ENCODE results near the gene STRN3.
"Not testable (repeated sequence)": the region's sequence is repeated elsewhere in the genome, so short reads cannot be mapped to it uniquely, and the experiment has no call there.

Gene STRN3

DNA sequence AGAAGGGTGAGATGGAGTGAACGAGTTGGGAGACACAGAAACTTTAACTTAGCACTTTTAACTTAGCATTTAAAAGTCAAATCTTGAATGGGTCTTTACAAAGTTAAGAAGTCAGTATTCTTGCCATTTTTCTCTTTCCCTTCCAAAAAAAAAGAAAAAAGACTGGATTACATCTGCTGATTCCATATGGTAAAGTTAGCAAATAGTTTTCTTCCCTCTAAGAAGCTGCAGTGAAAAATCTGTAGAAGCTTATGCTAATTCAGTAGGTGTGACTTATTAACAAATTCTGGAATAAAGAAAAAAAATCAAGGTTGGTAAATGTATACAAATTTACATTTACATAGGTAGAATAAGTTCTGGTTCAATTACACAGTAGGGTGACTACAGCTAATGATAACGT, 100.9 kb downstream of the STRN3 start:
- in situ Hi-C loops (cut with HindIII; ENCODE audit: low sequenced_read_pairs), result no loop called here

- in situ Hi-C loops (cut with HindIII; ENCODE audit: low sequenced_read_pairs), result no loop called here
Observed at GRCh38 chr14:30921788-30922187, 104.4 kb downstream of the STRN3 start.

- in situ Hi-C loops (cut with HindIII; ENCODE audit: low sequenced_read_pairs), result no loop called here
Observed at GRCh38 chr14:30921305-30921704, 104.9 kb downstream of the STRN3 start.

DNA sequence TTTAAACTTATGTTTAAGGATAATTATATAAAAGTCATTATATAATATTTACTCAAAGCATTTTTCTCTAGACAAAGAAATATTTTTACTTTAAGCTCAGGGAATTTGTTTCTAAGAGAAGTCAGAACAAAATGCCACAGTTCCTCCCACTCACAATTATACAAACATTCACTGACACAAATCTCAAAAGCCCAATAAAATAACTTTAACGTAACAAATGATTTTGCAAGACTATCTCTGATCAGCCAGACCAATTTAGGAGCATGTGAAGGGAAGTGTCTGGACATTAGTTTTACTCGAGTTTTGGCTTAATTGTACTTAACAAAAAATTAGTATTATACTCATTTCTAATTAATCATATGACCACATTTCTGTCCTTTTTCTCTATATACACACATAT, 110.6 kb downstream of the STRN3 start:
- in situ Hi-C loops (cut with HindIII; ENCODE audit: low sequenced_read_pairs), result no loop called here

DNA sequence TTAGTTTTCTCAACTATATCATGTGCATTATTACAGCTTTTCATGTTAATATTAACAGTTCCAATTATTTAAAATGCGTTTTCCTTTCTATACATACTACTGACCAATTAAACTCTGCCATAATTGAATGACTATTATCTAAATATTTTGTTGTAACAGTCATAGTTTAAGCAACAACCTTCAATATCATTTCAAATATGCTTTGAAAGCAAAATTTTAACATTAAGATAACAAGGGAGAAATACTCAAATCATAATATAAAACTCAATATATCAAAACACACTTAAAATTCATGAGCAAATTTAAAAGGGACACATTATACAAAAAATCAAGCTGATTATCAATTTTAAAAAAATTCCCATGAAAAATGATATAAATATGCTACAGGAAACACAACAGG, 111.4 kb downstream of the STRN3 start:
- in situ Hi-C loops (cut with HindIII; ENCODE audit: low sequenced_read_pairs), result no loop called here

GRCh38 chr14:30908826-30909225, 117.4 kb downstream of the STRN3 start:
- in situ Hi-C loops (cut with HindIII; ENCODE audit: low sequenced_read_pairs), result no loop called here

DNA sequence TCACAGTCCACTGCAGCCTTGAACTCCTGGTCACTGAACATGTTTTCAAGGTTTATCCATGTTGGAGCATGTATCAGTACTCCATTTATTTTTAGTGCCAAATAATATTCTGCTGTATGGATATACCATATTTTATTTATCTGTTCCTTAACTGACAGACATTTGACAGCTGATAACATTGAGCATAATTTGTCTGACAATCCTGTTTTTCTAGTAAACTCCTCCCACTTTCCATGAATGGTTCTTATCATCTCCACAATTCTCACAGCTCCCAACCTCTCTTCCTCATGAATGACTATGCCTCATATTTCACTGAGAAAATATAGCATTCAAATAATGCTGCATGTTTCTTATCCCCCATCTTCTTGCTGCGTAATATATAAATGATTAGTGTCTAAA, 118.5 kb downstream of the STRN3 start:
- in situ Hi-C loops (cut with HindIII; ENCODE audit: low sequenced_read_pairs), result no loop called here

GRCh38 chr14:30906752-30907658, 119.2 kb downstream of the STRN3 start:
- in situ Hi-C loops (cut with HindIII; ENCODE audit: low sequenced_read_pairs), result no loop called here

- in situ Hi-C loops (cut with HindIII; ENCODE audit: low sequenced_read_pairs), result no loop called here
Observed at GRCh38 chr14:30903285-30904124, 122.7 kb downstream of the STRN3 start.

GRCh38 chr14:30897121-30897520, 129.1 kb downstream of the STRN3 start:
- in situ Hi-C loops (cut with HindIII; ENCODE audit: low sequenced_read_pairs), result not testable (repeated sequence)

DNA sequence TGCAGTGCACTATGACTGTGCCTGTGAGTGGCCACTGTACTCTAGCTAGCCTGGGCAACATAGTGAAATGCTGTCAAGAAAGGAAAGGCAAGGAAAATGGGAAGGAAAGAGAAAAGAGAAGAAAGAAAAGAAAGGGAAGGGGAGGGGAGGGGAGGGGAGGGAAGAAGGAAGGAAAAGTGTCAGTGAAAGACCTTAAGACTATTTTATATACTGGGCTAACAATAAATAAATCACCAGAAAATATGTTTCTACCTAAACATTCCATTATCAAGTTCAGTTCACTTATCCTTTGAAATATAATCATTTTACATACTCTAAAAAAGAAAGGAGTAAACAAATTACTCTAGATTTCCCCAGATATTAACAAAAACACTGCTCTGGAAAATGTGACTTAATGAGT, 129.7 kb downstream of the STRN3 start:
- in situ Hi-C loops (cut with HindIII; ENCODE audit: low sequenced_read_pairs), result no loop called here

DNA sequence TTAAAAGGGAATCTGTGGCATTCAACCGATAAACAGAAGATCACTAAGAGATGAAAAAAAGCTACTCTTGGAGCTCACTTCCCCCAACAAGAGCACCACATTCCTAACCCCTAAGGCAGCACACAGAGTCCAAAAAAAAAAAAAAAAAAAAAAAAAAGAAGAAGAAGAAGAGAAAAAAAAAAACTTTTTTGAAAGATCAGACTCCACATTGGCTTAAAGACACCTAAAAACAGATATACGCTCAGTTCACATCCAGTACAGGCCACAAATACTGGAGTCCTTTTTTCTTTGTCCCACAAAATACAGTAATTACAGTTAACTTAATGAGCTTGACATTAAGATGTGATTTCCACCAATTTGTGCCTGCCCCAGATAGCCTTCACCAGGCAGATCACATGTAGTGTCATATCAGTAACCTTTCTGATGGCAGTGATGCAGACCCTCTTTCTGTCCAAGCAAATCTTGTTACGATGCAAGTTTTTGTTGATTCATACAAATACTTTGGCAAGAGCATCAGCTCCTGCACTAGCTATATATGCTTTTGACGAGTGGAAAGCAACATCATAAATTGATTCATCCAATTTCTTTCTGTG, 131.2 kb downstream of the STRN3 start:
- in situ Hi-C loops (cut with HindIII; ENCODE audit: low sequenced_read_pairs), result no loop called here

DNA sequence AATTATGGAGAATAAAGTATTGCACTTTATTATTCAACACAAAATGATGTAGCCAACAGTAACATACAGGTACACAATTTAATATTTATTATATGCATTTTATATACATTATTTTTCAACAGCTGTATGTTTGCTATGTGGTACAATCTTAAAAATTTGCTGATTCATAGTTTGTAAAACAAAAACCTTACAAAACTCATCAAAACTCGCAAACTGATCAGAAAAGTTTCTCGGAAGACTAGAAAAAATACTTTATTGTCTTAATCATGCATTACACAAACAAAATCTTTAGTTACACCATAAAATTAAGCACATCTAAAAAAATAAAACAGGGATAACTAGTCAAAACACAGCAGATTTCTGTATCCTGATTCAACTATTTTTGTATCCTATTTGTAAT, 132.4 kb downstream of the STRN3 start:
- in situ Hi-C loops (cut with HindIII; ENCODE audit: low sequenced_read_pairs), result no loop called here

DNA sequence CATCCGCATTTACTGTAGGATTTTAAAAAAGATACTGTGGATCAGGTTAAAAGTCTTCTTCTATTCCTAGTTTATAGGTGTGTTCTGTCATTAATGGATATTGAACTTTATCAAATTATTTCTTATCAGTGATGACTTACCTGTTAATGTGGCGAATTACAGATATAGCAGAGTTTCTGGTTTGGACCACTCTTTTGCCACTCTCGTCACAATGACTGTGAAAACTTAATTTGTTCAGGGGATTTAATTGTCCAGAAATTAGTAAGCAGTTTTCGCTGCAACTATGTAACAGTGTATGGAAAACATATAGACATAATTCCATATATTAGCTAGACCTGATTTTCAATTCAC, 137.0 kb downstream of the STRN3 start:
- in situ Hi-C loops (cut with HindIII; ENCODE audit: low sequenced_read_pairs), result no loop called here

DNA sequence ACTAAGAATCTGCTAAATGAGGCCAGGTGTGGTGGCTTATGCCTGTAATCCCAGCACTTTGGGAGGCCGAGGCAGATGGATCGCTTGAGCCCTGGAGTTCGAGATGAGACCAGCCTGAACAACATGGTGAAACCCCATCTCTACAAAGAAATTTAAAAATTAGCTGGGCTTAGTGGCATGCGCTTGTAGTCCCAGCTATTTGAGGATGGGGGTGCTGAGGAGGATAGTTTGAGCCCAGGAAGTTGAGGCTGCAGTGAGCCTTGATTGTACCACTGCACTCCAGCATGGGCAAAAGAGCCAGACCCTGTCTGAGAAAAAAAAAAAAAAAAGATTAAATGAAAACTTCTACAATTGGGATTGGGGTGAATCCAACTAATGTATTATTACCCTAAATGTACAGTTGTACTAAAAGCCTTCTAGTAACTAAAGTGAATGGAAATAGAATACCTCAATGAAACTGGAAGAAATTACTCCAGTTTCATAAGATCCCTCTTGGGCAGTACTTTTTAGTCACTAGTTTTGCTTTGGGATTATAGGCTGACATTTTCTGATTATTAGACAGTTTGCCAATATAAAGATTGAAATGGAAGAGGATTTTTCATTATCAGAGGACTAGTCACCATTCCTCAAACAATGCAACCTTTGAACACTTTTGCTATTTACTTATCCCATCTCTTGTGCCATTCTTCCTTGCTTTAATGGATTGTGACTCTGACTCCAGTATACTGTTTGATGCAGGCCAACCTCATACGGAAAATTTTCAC, 137.5 kb downstream of the STRN3 start:
- in situ Hi-C loops (cut with HindIII; ENCODE audit: low sequenced_read_pairs), result no loop called here

DNA sequence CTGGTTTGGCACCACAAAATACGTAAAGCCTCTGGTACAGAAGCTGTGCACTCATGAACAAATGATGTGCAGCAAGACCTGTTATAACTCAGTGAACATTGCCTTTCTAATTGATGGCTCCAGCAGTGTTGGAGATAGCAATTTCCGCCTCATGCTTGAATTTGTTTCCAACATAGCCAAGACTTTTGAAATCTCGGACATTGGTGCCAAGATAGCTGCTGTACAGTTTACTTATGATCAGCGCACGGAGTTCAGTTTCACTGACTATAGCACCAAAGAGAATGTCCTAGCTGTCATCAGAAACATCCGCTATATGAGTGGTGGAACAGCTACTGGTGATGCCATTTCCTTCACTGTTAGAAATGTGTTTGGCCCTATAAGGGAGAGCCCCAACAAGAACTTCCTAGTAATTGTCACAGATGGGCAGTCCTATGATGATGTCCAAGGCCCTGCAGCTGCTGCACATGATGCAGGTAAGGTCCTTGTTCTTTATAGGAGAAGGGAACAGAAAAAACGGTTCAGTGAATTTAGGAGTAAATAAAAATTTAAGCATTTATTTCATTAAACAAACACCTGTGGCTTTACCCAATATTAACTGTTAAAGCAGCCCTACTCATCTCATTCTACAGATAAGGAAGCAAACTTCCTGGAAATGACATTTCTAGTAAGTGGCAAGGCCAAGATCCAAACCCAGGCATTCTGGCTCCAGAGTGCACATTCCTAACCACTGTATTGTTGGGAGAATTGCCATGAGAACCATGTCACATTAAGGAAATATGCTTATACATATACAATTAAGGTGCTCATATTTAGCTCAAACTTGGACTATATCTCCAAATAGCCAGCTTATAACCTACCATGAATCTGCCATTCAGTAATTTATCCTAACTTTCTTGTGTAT, 140.1 kb downstream of the STRN3 start:
- in situ Hi-C loops (cut with HindIII; ENCODE audit: low sequenced_read_pairs), result no loop called here

GRCh38 chr14:30884901-30885300, 141.3 kb downstream of the STRN3 start:
- in situ Hi-C loops (cut with HindIII; ENCODE audit: low sequenced_read_pairs), result no loop called here

GRCh38 chr14:30883508-30884294, 142.5 kb downstream of the STRN3 start:
- in situ Hi-C loops (cut with HindIII; ENCODE audit: low sequenced_read_pairs), result no loop called here

GRCh38 chr14:30882431-30882830, 143.7 kb downstream of the STRN3 start:
- in situ Hi-C loops (cut with HindIII; ENCODE audit: low sequenced_read_pairs), result no loop called here

All from DLD1 (cell line).